ENCODE data around the gene TMEM200B. TPM values are rescaled to one million over a fixed set of nuclear protein-coding genes. Genes with fewer than 3 reads are reported as not detected.

Gene TMEM200B
- total RNA-seq, 3 donors from 2014 or later = 0.90 to 33.9 (median 3.9) TPM

DNA sequence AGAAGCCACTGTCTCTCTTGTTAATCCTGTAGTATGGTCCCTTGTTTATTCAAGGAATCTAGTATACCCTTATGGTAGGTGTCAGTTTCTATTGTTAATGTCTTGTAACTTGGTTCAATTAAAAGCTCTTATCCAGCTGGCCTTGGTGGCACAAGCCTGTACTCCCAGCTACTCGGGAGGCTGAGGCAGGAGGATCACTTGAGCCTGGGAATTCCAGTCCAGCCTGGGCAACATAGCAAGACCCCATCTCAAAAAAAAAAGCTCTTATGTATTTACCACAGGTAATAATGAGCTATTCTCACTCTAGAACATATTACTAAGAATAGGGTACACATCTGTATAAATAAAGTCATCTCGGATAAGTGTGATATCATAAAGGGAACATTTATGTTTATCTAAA lies 46.5 kb downstream of the TMEM200B start:
- TF ChIP-seq, protein P1, sequence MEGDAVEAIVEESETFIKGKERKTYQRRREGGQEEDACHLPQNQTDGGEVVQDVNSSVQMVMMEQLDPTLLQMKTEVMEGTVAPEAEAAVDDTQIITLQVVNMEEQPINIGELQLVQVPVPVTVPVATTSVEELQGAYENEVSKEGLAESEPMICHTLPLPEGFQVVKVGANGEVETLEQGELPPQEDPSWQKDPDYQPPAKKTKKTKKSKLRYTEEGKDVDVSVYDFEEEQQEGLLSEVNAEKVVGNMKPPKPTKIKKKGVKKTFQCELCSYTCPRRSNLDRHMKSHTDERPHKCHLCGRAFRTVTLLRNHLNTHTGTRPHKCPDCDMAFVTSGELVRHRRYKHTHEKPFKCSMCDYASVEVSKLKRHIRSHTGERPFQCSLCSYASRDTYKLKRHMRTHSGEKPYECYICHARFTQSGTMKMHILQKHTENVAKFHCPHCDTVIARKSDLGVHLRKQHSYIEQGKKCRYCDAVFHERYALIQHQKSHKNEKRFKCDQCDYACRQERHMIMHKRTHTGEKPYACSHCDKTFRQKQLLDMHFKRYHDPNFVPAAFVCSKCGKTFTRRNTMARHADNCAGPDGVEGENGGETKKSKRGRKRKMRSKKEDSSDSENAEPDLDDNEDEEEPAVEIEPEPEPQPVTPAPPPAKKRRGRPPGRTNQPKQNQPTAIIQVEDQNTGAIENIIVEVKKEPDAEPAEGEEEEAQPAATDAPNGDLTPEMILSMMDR (IDR thresholded peaks at IDR 0.05) = no peak
- intact Hi-C loops (cut with DNase I, micrococcal nuclease) = no loop called here
- Histone ChIP-seq H3K36me3 (ENCODE audit: low read depth) (no peaks in the 10 kb centered on the region), H3K9me3 (no peaks in the 10 kb centered on the region), H3K4me3 (no peak overlapping the region), H3K4me1 (ENCODE audit: low read depth) (no peaks in the 10 kb centered on the region)
- ATAC-seq (no peak), DNase-seq (no peak)

Other genes with a start within 250 kb of the TMEM200B start
- gene EPB41, start 209.3 kb downstream of the TMEM200B start, total RNA-seq = 10 to 100 TPM; 45.8 to 82.2 (median 76.3) TPM
- gene SRSF4, start 58.0 kb upstream of the TMEM200B start, total RNA-seq = 100 to 1,000 TPM in 1 of 3 donors, 10 to 100 TPM in 2; 63.7 to 140 (median 75.2) TPM
- 10 to 100 TPM; 18.3 to 20.8 (median 19.5) TPM for gene MECR, start 107.0 kb upstream of the TMEM200B start, total RNA-seq
- 10 to 100 TPM in 1 of 3 donors, 1 to 10 TPM in 2; 1.8 to 14.3 (median 2.2) TPM for gene PTPRU, start 112.6 kb upstream of the TMEM200B start, total RNA-seq

All from mucosa of descending colon (tissue), 3 donors.